Panc1 (cell line): ENCODE results near the gene YRDC.

Source experiments
- CTCF ChIP-seq: fragments of 450-650 bp; IDR thresholded peaks from 2 replicates; pipeline ENCODE4 v1.5.1; 2017; ENCODE audit warnings: mild to moderate bottlenecking
- POLR2AphosphoS5 ChIP-seq: IDR thresholded peaks from 2 replicates; pipeline ENCODE4 v1.6.1; 2012; ENCODE audit warnings: mild to moderate bottlenecking, low read depth, low read length, moderate library complexity
- TF ChIP-seq, protein P1 (sequence below), 2 experiments: IDR thresholded peaks; 2 replicates each; pipeline ENCODE4 v1.6.1; 2011 to 2012; ENCODE audit warnings: low read depth in 2 of 2, control low read depth in 1 of 2, low read length in 1 of 2, mild to moderate bottlenecking in 1 of 2, moderate library complexity in 1 of 2; ENCODE audit not compliant: insufficient read depth in 1 of 2

GRCh38 chr1:37762516-37762915 is 45.5 kb downstream of the YRDC start:
- no peak for TF ChIP-seq CTCF
- TF ChIP-seq, protein P1, sequence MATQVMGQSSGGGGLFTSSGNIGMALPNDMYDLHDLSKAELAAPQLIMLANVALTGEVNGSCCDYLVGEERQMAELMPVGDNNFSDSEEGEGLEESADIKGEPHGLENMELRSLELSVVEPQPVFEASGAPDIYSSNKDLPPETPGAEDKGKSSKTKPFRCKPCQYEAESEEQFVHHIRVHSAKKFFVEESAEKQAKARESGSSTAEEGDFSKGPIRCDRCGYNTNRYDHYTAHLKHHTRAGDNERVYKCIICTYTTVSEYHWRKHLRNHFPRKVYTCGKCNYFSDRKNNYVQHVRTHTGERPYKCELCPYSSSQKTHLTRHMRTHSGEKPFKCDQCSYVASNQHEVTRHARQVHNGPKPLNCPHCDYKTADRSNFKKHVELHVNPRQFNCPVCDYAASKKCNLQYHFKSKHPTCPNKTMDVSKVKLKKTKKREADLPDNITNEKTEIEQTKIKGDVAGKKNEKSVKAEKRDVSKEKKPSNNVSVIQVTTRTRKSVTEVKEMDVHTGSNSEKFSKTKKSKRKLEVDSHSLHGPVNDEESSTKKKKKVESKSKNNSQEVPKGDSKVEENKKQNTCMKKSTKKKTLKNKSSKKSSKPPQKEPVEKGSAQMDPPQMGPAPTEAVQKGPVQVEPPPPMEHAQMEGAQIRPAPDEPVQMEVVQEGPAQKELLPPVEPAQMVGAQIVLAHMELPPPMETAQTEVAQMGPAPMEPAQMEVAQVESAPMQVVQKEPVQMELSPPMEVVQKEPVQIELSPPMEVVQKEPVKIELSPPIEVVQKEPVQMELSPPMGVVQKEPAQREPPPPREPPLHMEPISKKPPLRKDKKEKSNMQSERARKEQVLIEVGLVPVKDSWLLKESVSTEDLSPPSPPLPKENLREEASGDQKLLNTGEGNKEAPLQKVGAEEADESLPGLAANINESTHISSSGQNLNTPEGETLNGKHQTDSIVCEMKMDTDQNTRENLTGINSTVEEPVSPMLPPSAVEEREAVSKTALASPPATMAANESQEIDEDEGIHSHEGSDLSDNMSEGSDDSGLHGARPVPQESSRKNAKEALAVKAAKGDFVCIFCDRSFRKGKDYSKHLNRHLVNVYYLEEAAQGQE (IDR thresholded peaks at IDR 0.05; ENCODE audit: insufficient read depth in 1 of 2, low read depth in 2 of 2, low read length in 1 of 2) = no peak
- no peak for TF ChIP-seq POLR2AphosphoS5
